Measurements from ENCODE around the gene MOB2. TPM values are rescaled to one million over a fixed set of nuclear protein-coding genes. Genes with fewer than 3 reads are reported as not detected.
A peak's percentile ranks its signal among the peaks of the same experiment; 100 is the strongest.
"Not testable (repeated sequence)": the region's sequence is repeated elsewhere in the genome, so short reads cannot be mapped to it uniquely, and the experiment has no call there.

Gene MOB2
- polyA plus RNA-seq, 6 donors from 2014 or later, result 29.7 to 50.8 (median 33.2) TPM

DNA sequence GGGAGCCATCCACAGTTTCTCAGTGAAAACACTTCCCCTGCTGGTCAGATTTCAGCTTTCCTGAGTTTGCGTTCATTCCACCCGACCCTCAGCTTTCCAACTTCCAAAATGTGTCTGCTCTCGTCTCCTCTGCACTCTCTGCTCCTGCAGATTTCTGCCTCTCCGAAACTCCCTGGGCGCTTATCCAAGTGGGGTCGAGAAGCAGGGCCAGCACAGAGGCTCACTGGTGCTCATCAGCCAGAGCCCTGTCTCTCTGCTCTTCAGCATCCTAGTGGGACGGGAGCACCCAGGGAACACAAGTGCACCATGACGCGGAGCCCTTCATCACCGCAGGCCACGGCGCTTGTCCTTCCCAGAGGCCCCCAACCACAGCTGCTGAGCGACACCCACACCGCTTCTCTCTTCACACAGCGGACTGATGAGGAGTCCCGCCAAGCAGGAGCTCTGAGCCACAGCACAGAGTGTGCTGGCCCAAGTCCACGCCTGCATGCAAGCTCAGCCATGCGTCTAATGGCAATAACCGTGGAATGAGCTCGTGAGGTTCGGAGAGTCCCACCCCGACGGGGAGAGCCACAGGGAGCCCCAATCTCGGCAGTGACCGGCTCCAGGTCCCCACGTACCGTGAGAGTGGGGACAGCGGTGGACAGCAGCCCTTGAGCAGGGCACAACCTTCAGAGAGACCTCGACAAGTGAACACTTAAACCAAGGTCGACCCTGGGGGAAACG lies 27.9 kb upstream of the MOB2 start:
- Mint-ChIP-seq H3K4me1 (peaks cover 46 to 71% (median 64%) of the 10 kb centered on the region in 3 donors), H3K36me3 (no peaks in the 10 kb centered on the region), H3K4me3 (no peak overlapping the region), H3K27ac (peak overlapping the region in 2 of 6 donors; percentile 72 to 87), H3K27me3 (no peaks in the 10 kb centered on the region), H3K9me3 (no peaks in the 10 kb centered on the region)
- no peak for ATAC-seq (ENCODE audit: low read depth in 2 of 2)
- no peak for DNase-seq

DNA sequence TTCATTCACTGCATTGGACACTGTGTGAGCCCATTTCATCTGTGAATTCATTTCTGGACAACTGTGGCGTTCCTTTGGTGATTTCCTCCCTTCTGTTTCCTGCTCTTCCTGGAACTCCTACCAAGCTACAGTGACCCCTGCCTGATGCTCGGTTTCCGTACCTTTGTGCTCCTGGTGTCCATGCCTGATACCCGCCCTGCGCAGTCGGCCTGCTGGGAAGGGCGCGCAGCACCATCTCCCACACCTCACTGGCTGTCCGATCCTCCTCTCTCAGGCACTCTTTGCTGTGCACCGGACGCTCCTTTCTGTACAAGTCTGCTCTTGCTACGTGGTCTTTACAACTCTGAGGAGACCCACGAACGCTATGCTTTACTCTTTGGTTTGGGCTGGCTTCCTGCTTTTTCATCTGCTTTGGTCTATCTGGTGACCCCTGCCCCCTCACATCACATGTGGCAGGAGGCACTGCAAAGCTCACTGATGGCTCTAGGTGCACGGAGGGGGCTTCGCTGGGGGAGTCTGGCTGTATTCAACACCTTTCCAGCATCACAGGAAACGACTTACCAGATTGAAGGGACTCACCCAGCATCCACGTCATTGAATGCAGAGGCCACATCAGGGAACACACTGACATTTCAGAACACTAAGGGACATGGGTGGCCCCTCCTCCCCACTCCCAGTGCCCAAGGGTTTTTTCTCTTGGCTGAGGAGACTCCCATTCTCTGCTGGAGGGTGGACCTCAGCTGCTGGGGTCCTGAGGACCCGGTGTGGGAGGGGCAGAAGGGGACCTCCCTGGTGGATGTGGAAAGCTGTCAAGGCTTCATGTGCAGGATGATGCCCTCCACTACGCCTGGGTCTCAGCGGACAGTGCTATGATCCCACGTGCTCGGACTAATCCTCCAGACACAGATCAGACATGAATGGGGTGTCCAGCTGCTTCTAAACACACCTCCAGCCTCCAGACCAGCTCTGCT lies 27.0 kb upstream of the MOB2 start:
- no peaks in the 10 kb centered on the region for H3K27me3 Mint-ChIP-seq
- peaks cover 53 to 72% (median 67%) of the 10 kb centered on the region in 3 donors for H3K4me1 Mint-ChIP-seq
- H3K9me3 Mint-ChIP-seq, result no peaks in the 10 kb centered on the region
- no peaks in the 10 kb centered on the region for H3K36me3 Mint-ChIP-seq
- H3K4me3 Mint-ChIP-seq, result no peak overlapping the region
- peak overlapping the region in 5 of 6 donors; percentile 39 to 87 (median 72) for H3K27ac Mint-ChIP-seq
- no peak for DNase-seq
- no peak for ATAC-seq (ENCODE audit: low read depth in 2 of 2)

DNA sequence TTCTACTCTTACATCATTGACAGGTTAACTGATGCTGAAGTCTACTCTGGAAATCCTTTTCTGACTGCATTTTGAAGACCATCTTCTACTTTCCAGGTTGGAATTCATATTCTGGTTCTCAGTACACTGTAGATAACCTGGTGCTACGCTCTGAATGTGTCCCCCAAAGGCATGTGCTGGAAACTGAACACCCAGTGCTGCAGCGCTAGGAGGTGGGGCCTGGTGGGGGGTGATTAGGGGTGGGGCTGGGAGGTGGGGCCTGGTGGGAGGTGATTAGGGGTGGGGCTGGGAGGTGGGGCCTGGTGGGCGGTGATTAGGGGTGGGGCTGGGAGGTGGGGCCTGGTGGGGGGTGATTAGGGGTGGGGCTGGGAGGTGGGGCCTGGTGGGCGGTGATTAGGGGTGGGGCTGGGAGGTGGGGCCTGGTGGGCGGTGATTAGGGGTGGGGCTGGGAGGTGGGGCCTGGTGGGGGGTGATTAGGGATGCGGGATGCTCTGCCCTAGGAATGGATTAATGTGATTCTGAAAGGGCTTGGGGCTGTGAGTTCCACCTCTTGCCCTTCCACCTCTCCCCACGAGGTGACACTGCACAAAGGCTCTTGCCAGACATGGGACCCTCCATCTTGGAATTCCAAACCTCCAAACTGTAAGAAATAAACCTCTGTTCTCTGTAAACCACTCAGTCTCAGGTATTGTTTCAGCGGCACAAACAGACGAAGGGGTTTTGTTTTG lies 26.1 kb upstream of the MOB2 start:
- Mint-ChIP-seq H3K27ac (peak overlapping the region in 1 of 6 donors; percentile 72), H3K4me1 (peaks cover 54 to 76% (median 69%) of the 10 kb centered on the region in 3 donors)
- H3K4me3 Mint-ChIP-seq; H3K27me3 Mint-ChIP-seq; DNase-seq; ATAC-seq (ENCODE audit: low read depth in 2 of 2); H3K9me3 Mint-ChIP-seq; H3K36me3 Mint-ChIP-seq: not testable (repeated sequence)

DNA sequence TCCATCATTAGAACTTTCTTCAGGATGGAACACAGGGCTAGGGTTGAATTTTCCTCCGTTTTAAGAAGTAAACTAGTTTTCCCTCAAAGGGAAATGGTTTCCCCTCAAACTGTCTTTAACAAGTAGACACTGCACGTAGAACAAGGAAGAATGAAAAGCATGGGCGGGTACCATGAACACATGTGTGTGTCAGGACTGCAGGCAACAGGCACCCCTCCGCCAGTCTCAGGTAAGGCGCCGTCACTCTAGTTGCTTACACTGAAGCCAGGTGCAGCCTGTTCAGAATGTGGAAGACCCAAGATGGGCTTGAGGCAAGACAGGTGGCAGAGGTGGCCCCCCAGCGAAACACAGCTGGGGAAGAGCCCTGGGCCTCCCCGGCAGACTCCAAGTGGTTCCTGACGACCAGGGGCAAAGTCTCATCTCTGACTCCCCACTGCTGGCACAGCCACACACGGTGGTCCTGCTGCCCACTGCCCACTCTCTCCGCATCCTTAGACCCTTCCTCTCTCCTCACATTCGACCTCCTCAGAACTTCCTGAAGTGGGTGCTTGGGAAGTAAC lies 25.4 kb upstream of the MOB2 start:
- Mint-ChIP-seq H3K4me3 (no peak overlapping the region), H3K4me1 (peaks cover 52 to 76% (median 68%) of the 10 kb centered on the region in 3 donors), H3K36me3 (no peaks in the 10 kb centered on the region), H3K27ac (peak overlapping the region in 3 of 6 donors; percentile 29 to 80 (median 36)), H3K27me3 (no peaks in the 10 kb centered on the region), H3K9me3 (no peaks in the 10 kb centered on the region)
- no peak for DNase-seq
- ATAC-seq (ENCODE audit: low read depth in 2 of 2), result no peak

DNA sequence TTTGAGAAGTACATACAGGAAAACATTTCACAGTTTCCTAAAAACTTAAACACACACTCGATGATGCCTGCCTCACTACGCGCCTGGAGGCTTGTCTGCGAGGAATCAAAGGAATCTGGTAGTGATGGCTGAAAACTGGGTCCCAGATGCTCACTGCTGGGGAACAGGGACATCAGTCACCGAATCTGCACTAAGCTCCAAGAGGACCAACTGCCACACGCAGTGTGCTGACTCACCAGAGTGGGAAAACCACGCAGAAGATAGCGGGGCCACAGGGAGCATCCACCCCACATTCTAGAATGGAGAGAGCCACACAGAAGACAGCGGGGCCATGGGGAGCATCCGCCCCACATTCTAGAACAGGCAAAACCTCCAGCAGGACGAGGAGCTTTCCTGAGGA lies 24.3 kb upstream of the MOB2 start:
- no peak for ATAC-seq (ENCODE audit: low read depth in 2 of 2)
- Mint-ChIP-seq H3K4me3 (no peak overlapping the region), H3K4me1 (peaks cover 51 to 75% (median 61%) of the 10 kb centered on the region in 3 donors), H3K36me3 (no peaks in the 10 kb centered on the region), H3K27me3 (no peaks in the 10 kb centered on the region), H3K27ac (no peak overlapping the region), H3K9me3 (no peaks in the 10 kb centered on the region)
- DNase-seq, result no peak

DNA sequence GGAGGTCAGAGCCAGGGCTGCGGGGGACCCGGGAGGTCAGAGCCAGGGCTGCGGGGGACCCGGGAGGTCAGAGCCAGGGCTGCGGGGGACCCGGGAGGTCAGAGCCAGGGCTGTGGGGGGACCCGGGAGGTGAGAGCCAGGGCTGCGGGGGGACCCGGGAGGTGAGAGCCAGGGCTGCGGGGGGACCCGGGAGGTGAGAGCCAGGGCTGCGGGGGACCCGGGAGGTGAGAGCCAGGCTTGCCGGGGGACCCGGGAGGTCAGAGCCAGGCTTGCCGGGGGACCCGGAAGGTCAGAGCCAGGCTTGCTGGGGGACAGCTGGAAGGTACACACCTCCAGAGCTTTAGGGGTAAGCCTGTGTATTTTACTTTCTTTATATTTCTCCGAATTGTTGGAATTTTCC lies 23.8 kb upstream of the MOB2 start:
- ATAC-seq (ENCODE audit: low read depth in 2 of 2); H3K27ac Mint-ChIP-seq; H3K36me3 Mint-ChIP-seq; H3K27me3 Mint-ChIP-seq; DNase-seq; H3K4me3 Mint-ChIP-seq; H3K9me3 Mint-ChIP-seq: not testable (repeated sequence)
- H3K4me1 Mint-ChIP-seq, result peaks cover 47 to 69% (median 55%) of the 10 kb centered on the region in 3 donors

DNA sequence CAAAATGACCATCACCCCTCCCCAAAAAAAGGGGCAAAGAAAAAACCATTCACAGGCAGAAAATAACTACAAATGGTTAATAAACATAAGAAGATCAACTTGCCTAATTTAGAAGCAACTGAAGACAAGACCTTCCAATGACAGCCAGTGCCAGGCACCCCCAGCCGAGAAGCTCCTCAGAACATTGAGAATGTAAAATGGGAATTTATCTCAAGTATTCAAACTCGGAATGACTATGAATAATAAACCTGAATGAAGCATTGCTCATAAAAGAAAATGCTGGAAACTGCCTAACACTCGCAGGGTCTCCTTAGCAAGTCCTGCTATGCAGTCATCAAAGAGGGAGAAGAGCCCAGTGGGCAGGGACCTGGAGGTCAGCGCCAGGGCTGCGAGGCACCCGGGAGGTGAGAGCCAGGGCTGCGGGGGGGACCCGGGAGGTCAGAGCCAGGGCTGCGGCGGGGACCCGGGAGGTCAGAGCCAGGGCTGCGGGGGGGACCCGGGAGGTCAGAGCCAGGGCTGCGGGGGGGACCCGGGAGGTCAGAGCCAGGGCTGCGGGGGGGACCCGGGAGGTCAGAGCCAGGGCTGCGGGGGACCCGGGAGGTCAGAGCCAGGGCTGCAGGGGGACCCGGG lies 23.2 kb upstream of the MOB2 start:
- ATAC-seq (ENCODE audit: low read depth in 2 of 2), result no peak
- no peaks in the 10 kb centered on the region for H3K27me3 Mint-ChIP-seq
- H3K4me3 Mint-ChIP-seq, result peak overlapping the region in 2 of 8 donors; percentile 17 to 53
- peak overlapping the region in 3 of 6 donors; percentile 40 to 53 (median 45) for H3K27ac Mint-ChIP-seq
- no peaks in the 10 kb centered on the region for H3K9me3 Mint-ChIP-seq
- DNase-seq, result no peak
- H3K36me3 Mint-ChIP-seq, result no peaks in the 10 kb centered on the region
- H3K4me1 Mint-ChIP-seq, result peaks cover 47 to 63% (median 55%) of the 10 kb centered on the region in 3 donors

DNA sequence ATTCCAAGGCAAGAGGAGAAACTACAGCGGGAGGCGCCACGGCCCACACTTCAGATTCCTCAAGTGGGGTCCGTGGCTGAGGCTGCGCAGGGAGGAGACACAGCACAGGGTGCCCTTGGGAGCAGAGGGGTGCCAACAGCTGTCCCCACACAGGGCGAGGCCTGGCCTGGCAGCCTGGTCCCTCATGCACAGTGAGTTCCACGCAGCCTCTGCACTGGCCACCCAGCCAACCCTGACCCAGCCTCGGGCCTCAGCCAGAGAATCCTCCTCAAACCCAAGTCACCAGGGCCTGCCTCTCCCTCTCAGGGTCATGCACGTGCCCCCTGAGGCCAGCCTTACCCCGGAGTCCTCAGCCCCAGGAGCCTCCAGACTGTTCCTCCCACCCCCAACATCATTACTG lies 22.4 kb upstream of the MOB2 start:
- H3K4me1 Mint-ChIP-seq, result peaks cover 40 to 56% (median 54%) of the 10 kb centered on the region in 3 donors
- no peaks in the 10 kb centered on the region for H3K36me3 Mint-ChIP-seq
- no peaks in the 10 kb centered on the region for H3K27me3 Mint-ChIP-seq
- DNase-seq (no peak), ATAC-seq (ENCODE audit: low read depth in 2 of 2) (no peak)
- no peaks in the 10 kb centered on the region for H3K9me3 Mint-ChIP-seq
- H3K4me3 Mint-ChIP-seq, result peak overlapping the region in 2 of 8 donors; percentile 15 to 41
- H3K27ac Mint-ChIP-seq, result peak overlapping the region in 3 of 6 donors; percentile 40 to 92 (median 45)

DNA sequence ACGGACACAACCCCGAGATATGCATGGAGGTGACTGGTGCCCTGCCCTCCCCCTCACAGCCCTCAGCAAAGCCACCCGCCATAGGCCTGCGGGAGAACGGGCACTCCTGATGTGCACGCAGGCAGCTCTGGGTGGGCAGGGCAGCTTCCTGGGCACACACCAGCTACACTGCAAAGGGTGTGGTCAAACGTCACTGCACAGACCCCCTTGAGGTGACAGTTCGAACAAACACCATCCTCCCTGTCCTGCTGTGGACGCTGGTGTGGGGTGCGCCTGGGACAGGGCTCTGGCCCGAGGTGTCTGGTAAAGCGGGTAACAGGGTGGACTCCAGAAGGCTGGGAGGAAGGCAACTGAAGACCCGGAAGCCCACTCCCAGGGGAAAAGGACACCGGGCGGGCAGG lies 21.9 kb upstream of the MOB2 start:
- no peaks in the 10 kb centered on the region for H3K27me3 Mint-ChIP-seq
- ATAC-seq (ENCODE audit: low read depth in 2 of 2), result no peak
- peaks cover 38 to 53% (median 51%) of the 10 kb centered on the region in 3 donors for H3K4me1 Mint-ChIP-seq
- no peaks in the 10 kb centered on the region for H3K9me3 Mint-ChIP-seq
- no peaks in the 10 kb centered on the region for H3K36me3 Mint-ChIP-seq
- peak overlapping the region in 1 of 8 donors; percentile 41 for H3K4me3 Mint-ChIP-seq
- peak overlapping the region in 1 of 6 donors; percentile 92 for H3K27ac Mint-ChIP-seq
- DNase-seq, result no peak

DNA sequence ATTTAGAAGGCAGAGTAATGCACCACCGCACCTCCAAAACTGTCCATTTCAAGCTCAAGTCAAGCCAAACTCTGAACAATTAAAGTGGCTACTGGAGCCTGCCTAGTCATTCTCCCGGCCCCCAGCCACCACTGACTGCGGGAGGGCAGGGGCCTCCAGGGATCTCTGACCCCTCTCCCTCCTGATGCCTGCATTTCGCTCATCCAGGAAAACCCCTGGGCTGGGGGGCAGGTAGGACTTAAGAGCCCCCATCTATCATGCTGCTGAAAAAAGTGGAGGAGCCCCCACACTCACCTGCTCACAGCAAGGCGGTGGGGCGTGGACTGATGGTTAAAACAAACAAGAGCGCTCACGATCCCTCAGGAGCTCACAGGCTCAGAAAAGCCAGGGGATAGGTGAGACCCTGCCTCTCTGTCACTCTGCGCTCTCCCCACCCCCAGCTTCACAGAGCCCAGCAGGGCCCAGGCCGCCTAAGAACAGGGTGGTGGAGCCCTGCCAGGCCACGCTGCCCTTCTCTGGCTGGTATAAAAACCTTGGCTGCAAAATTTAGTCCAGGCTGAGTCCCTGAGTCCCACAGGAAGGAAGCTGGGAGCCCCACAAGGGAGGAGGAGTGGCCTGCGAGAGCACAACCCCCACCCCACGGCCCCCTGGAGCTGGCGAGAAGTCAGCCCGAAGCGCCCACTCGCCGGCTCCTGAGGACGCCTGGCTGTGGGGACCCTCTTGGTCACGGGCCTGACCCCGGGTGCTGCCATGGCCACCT lies 21.0 kb upstream of the MOB2 start:
- Mint-ChIP-seq H3K4me1 (peaks cover 33 to 56% (median 51%) of the 10 kb centered on the region in 3 donors), H3K36me3 (no peaks in the 10 kb centered on the region), H3K4me3 (peak overlapping the region in 3 of 8 donors; percentile 8 to 39 (median 21)), H3K9me3 (no peaks in the 10 kb centered on the region), H3K27me3 (no peaks in the 10 kb centered on the region), H3K27ac (peak overlapping the region in 4 of 6 donors; percentile 37 to 73 (median 62))
- no peak for ATAC-seq (ENCODE audit: low read depth in 2 of 2)
- DNase-seq, result no peak

DNA sequence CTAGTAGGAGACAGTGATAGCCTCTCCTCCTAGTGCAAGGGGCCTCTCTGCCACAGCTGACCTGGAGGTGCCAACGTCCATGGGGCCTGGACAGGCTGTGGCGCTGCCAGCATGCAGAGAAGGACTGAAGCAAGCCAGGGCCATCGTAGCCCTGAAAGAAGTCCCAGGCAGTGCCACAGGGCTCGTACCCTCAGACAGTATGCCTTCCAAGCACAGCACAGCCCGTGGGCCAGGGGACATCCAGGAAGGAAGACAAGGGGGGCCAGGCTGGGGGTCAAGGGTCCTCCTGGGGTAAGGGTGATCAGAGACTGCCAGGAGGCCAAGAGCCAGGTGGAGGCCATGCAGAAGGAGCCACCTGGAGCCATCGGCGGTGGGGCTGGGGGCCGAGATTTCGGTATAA lies 20.4 kb upstream of the MOB2 start:
- DNase-seq, result no peak
- no peaks in the 10 kb centered on the region for H3K36me3 Mint-ChIP-seq
- H3K9me3 Mint-ChIP-seq, result no peaks in the 10 kb centered on the region
- H3K4me3 Mint-ChIP-seq, result peak overlapping the region in 2 of 8 donors; percentile 20 to 23
- H3K4me1 Mint-ChIP-seq, result peaks cover 30 to 53% (median 46%) of the 10 kb centered on the region in 3 donors
- ATAC-seq (ENCODE audit: low read depth in 2 of 2), result no peak
- peak overlapping the region in 2 of 6 donors; percentile 15 to 56 for H3K27ac Mint-ChIP-seq
- no peaks in the 10 kb centered on the region for H3K27me3 Mint-ChIP-seq

DNA sequence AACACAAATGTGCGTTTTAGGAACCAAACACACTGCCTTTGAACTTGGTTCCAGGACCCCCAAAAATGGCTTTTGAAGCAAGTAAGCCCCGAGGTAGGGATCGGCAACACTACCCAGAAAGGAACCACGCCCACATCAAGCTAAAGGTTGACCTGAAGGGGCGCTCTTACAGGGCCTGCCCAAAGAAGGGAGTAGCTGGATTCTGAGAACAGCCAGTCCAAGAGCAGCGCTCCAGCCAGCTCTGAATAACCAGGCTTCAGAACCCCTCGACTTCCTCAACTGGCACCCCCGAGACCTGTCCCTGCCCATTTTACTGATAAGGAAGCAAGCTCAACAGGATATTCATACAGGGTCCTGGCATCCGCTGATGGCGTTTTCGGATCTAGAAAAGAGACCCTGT lies 18.9 kb upstream of the MOB2 start:
- Mint-ChIP-seq H3K4me3 (no peak overlapping the region), H3K36me3 (peaks cover 0 to 7% of the 10 kb centered on the region in 2 donors), H3K27me3 (no peaks in the 10 kb centered on the region), H3K9me3 (no peaks in the 10 kb centered on the region), H3K27ac (no peak overlapping the region), H3K4me1 (peaks cover 31 to 60% (median 45%) of the 10 kb centered on the region in 3 donors)
- DNase-seq (no peak), ATAC-seq (ENCODE audit: low read depth in 2 of 2) (no peak)
